GM12874 (cell line): ENCODE measurements around the gene GAK.
A peak's percentile ranks its signal among the peaks of the same experiment; 100 is the strongest.

Experiments used
- CTCF ChIP-seq: IDR thresholded peaks from 2 replicates; pipeline ENCODE4 v1.5.1; 2011; ENCODE audit warnings: low read depth, mild to moderate bottlenecking, control low read depth, low read length, moderate library complexity; ENCODE audit not compliant: insufficient read depth

Gene GAK

GRCh38 chr4:930028-930551, 2.0 kb downstream of the GAK start:
- TF ChIP-seq CTCF = no peak

DNA sequence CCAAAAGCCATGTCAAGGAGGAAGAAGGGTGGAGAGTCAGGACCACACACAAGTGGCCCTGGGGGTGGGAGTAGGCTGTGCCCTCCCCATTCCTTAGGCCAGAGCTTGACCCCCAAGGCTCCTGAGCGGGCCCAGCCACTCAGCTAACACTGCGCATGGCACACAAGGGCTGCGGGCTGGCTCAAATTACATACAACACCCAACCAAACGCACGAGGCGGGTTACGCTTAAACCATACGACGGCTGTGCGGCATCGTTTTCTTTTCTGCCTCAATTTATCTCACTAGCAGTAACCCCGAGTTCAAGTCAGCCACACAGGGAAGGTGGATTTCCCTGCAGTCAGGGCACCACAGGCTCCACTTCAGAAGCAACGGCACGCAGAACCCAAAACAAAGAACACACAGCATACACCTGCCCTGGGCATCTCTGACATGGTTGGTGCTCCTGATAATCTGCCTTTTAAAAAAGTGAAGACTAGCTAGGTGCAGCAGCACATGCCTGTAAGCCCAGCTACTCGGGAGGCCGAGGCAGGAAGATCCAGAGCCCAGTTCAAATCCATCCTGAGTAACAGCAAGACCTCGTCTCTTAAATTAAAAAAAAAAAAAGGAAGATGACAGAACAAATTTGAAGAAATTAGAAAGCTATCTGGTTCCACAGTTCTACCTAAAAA, 2.9 kb downstream of the GAK start:
- no peak for TF ChIP-seq CTCF

GRCh38 chr4:926538-926937, 5.6 kb downstream of the GAK start:
- TF ChIP-seq CTCF = peak; percentile 77

DNA sequence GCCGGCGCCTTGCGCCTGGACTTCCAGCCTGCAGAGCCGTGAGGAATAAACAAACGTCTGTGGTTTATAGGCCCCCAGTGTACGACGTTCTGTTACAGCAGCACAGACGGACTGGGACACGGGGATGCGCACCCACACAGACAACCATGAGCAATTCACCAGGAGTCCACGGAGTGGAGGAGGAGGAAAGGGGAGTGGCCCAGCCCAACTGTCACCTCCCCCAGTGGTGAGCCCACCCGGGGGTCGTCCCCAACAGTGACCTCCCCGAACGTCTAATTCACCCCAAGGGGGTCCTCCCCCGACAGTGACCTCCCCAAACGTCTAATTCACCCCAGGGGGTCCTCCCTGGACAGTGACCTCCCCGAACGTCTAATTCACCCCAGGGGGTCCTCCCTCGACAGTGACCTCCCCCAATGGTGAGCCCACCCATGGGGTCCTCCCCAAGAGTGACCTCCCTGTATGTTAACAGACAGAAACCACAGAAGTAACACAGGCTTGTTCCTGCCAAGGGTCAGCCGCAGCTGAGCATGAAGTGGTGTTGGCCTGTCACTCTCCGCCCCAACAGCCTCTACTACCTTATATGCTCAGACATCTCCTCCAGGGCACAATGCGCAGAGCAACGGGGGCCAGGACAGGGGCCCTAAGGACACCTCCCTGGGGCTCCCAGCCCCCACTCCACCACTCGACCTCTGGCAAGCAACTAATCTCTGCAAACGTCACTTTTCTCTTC, 6.2 kb downstream of the GAK start:
- no peak for TF ChIP-seq CTCF

DNA sequence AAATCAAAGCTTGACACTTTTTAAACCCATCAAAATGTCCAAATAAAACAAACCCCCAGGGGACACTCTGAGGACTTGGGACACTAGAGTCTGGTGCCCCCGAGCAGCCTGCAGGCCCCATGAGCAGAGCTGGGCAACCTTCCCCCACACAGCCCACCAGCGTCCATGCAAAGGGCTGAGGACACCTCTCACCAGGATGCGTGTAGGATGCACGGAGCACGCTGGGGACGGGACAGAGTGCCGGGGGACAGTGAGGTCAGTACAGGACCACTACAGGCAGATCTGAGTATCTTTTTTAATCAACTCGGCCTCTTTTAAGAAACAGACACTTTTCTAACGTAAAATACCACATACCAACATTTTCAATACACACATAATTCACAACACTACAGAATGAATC, 6.9 kb downstream of the GAK start:
- TF ChIP-seq CTCF = no peak

- TF ChIP-seq CTCF = no peak
Observed at GRCh38 chr4:924107-925096, 7.7 kb downstream of the GAK start.
